ENCODE results near the gene ITGBL1.
A peak's percentile ranks its signal among the peaks of the same experiment; 100 is the strongest.

The ITGBL1 gene

GRCh38 chr13:101452519-101453485 is at the start of gene ITGBL1:
Gene ITGBL1 (plus strand): TSS chr13:101452675. CDS start chr13:101452834, 159 bp downstream.
- DNase-seq (ENCODE audit: low spot score): peak; percentile 52

GRCh38 chr13:101406791-101407190 is 45.7 kb upstream of the ITGBL1 start:
- DNase-seq (ENCODE audit: low spot score): no peak

- DNase-seq (ENCODE audit: low spot score): no peak
These were observed 44.3 kb upstream of the ITGBL1 start for GRCh38 chr13:101408154-101408553.

- DNase-seq (ENCODE audit: low spot score): no peak
These were observed 43.4 kb upstream of the ITGBL1 start for GRCh38 chr13:101408992-101409656.

- no peak for DNase-seq (ENCODE audit: low spot score)
These were observed 40.4 kb upstream of the ITGBL1 start for GRCh38 chr13:101412076-101412475.

GRCh38 chr13:101415358-101416174 is 36.9 kb upstream of the ITGBL1 start:
- no peak for DNase-seq (ENCODE audit: low spot score)

- DNase-seq (ENCODE audit: low spot score): peak; percentile 38
These were observed 36.1 kb upstream of the ITGBL1 start, which contains the start of gene NALCN for GRCh38 chr13:101416181-101417042. Gene NALCN (minus strand): TSS chr13:101416508. CDS start chr13:101399126, 17,382 bp downstream.

GRCh38 chr13:101417043-101417406 is 35.5 kb upstream of the ITGBL1 start:
- no peak for DNase-seq (ENCODE audit: low spot score)

GRCh38 chr13:101417501-101417900 is 35.0 kb upstream of the ITGBL1 start:
- no peak for DNase-seq (ENCODE audit: low spot score)

- DNase-seq (ENCODE audit: low spot score): no peak
These were observed 28.6 kb upstream of the ITGBL1 start for GRCh38 chr13:101423872-101424271.

GRCh38 chr13:101424381-101425155 is 27.9 kb upstream of the ITGBL1 start:
- no peak for DNase-seq (ENCODE audit: low spot score)

- DNase-seq (ENCODE audit: low spot score): no peak
These were observed 27.4 kb upstream of the ITGBL1 start for GRCh38 chr13:101425156-101425471.

- no peak for DNase-seq (ENCODE audit: low spot score)
These were observed 26.9 kb upstream of the ITGBL1 start for GRCh38 chr13:101425623-101426022.

GRCh38 chr13:101429733-101430132 is 22.7 kb upstream of the ITGBL1 start:
- DNase-seq (ENCODE audit: low spot score): no peak

GRCh38 chr13:101433895-101434294 is 18.6 kb upstream of the ITGBL1 start:
- DNase-seq (ENCODE audit: low spot score): no peak

- DNase-seq (ENCODE audit: low spot score): no peak
These were observed 18.0 kb upstream of the ITGBL1 start for GRCh38 chr13:101434486-101434885.

GRCh38 chr13:101447852-101448251 is 4.6 kb upstream of the ITGBL1 start:
- DNase-seq (ENCODE audit: low spot score): no peak

GRCh38 chr13:101449790-101450748 is 2.4 kb upstream of the ITGBL1 start:
- DNase-seq (ENCODE audit: low spot score): peak; percentile 72

GRCh38 chr13:101450749-101451130 is 1.7 kb upstream of the ITGBL1 start:
- DNase-seq (ENCODE audit: low spot score): no peak
